IMR-90 (cell line): ENCODE results near the gene DLG4. TPM values are rescaled to one million over a fixed set of nuclear protein-coding genes. Genes with fewer than 3 reads are reported as not detected.

Experiments
- ATAC-seq: fragments of 200-7000 bp; cut with Tn5 transposase; 2 replicates; pipeline ENCODE4 v1.9.1; 2020; ENCODE audit warnings: low read depth, mild to moderate bottlenecking, moderate library complexity
- BruUV-seq: library from RNA; stranded (reverse); fragments of 400-500 nt; replicated peaks from 2 replicates; lab custom pipeline; 2021; lab: Mats Ljungman, UMichigan
- CTCF ChIA-PET: fragments of 300-600 bp; formaldehyde crosslinking; extraction: SDS; loops from one replicate; lab custom pipeline; 2021; ENCODE audit warnings: antibody characterized with exemption; lab: Yijun Ruan, JAX
- POLR2A ChIA-PET: fragments of 300-600 bp; sonication (Branson Sonifier 250); formaldehyde crosslinking; loops from one replicate; lab custom pipeline; 2022; ENCODE audit warnings: antibody characterized with exemption; ENCODE audit not compliant: unreplicated experiment; lab: Charles Lee
- DNase-seq: peaks from one replicate; pipeline ENCODE4 v3.0.0; 2013
- H2AFZ ChIP-seq: replicated peaks from 2 replicates; pipeline ENCODE3; 2013; ENCODE audit warnings: low read length, mild to moderate bottlenecking; ENCODE audit not compliant: poor library complexity
- H2AK5ac ChIP-seq: 2 replicates; pipeline ENCODE4 v1.6.1; 2013; ENCODE audit warnings: low read depth, low read length, inconsistent platforms
- H2AK9ac ChIP-seq: replicated peaks from 2 replicates; pipeline ENCODE3; 2013; ENCODE audit warnings: mild to moderate bottlenecking, low read depth, low read length, moderate library complexity; ENCODE audit not compliant: poor library complexity
- H2BK120ac ChIP-seq: 2 replicates; pipeline ENCODE4 v1.6.1; 2013; ENCODE audit warnings: low read depth, low read length, inconsistent platforms
- H2BK15ac ChIP-seq: 3 replicates; pipeline ENCODE4 v1.6.1; 2013; ENCODE audit warnings: low read depth, low read length, inconsistent platforms
- H2BK20ac ChIP-seq: 2 replicates; pipeline ENCODE4 v1.6.1; 2013; ENCODE audit warnings: low read depth, mild to moderate bottlenecking, inconsistent platforms, low read length, moderate library complexity
- H2BK5ac ChIP-seq: 2 replicates; pipeline ENCODE4 v1.6.1; 2013; ENCODE audit warnings: mild to moderate bottlenecking, low read depth, low read length, inconsistent platforms; ENCODE audit not compliant: poor library complexity, severe bottlenecking
- H3K14ac ChIP-seq: replicated peaks from 2 replicates; pipeline ENCODE4 v1.6.1; 2013; ENCODE audit warnings: low read depth, low read length, inconsistent platforms
- H3K18ac ChIP-seq: 2 replicates; pipeline ENCODE4 v1.6.1; 2013; ENCODE audit warnings: low read depth, low read length, control low read depth
- H3K23ac ChIP-seq: 2 replicates; pipeline ENCODE4 v1.6.1; 2013; ENCODE audit warnings: low read depth, low read length, inconsistent platforms
- H3K27ac ChIP-seq: 2 replicates; pipeline ENCODE4 v1.5.1; 2013; ENCODE audit warnings: mild to moderate bottlenecking, control low read depth, low read length; ENCODE audit not compliant: insufficient read depth
- H3K27me3 ChIP-seq: 2 replicates; pipeline ENCODE4 v1.6.1; 2013; ENCODE audit warnings: low read length; ENCODE audit not compliant: control insufficient read depth, insufficient read depth
- H3K36me3 ChIP-seq: 2 replicates; pipeline ENCODE4 v1.6.1; 2013; ENCODE audit warnings: low read length, mixed read lengths; ENCODE audit not compliant: control insufficient read depth, insufficient read depth
- H3K4ac ChIP-seq: 2 replicates; pipeline ENCODE4 v1.6.1; 2013; ENCODE audit warnings: low read depth, low read length, inconsistent platforms
- H3K4me1 ChIP-seq: 2 replicates; pipeline ENCODE4 v1.6.1; 2013; ENCODE audit warnings: low read length, mixed read lengths; ENCODE audit not compliant: control insufficient read depth, insufficient read depth
- H3K4me2 ChIP-seq: 2 replicates; pipeline ENCODE4 v1.6.1; 2013; ENCODE audit warnings: low read depth, mild to moderate bottlenecking, control low read depth, low read length, moderate library complexity
- H3K4me3 ChIP-seq: 2 replicates; pipeline ENCODE4 v1.5.1; 2013; ENCODE audit warnings: low read depth, mild to moderate bottlenecking, control low read depth, low read length, moderate library complexity; ENCODE audit not compliant: insufficient read depth
- H3K56ac ChIP-seq: 2 replicates; pipeline ENCODE4 v1.6.1; 2013; ENCODE audit warnings: low read length, inconsistent platforms; ENCODE audit not compliant: insufficient read depth; ENCODE audit errors: extremely low read depth
- H3K79me1 ChIP-seq, 2 experiments: 2 replicates each; pipeline ENCODE4 v1.6.1; 2013; ENCODE audit warnings: low read length in 2 of 2, inconsistent platforms in 1 of 2, low read depth in 1 of 2
- H3K9ac ChIP-seq: 2 replicates; pipeline ENCODE4 v1.6.1; 2013; ENCODE audit warnings: low read depth, low read length, control low read depth
- H3K9me1 ChIP-seq: 2 replicates; pipeline ENCODE4 v1.6.1; 2013; ENCODE audit warnings: low read length, inconsistent platforms; ENCODE audit not compliant: insufficient read depth
- H3K9me3 ChIP-seq: 2 replicates; pipeline ENCODE4 v1.6.1; 2013; ENCODE audit warnings: low read length; ENCODE audit not compliant: control insufficient read depth, insufficient read depth
- H4K20me1 ChIP-seq: 2 replicates; pipeline ENCODE4 v1.6.1; 2013; ENCODE audit warnings: low read length, inconsistent platforms; ENCODE audit not compliant: insufficient read depth
- H4K5ac ChIP-seq: 2 replicates; pipeline ENCODE4 v1.6.1; 2013; ENCODE audit warnings: mild to moderate bottlenecking, low read depth, low read length, control low read depth
- H4K8ac ChIP-seq, 2 experiments: 2 replicates each; pipeline ENCODE4 v1.6.1; 2013; ENCODE audit warnings: low read depth in 2 of 2, low read length in 2 of 2, control low read depth in 1 of 2, inconsistent platforms in 1 of 2
- H4K91ac ChIP-seq: 2 replicates; pipeline ENCODE4 v1.6.1; 2013; ENCODE audit warnings: low read depth, low read length, inconsistent platforms; ENCODE audit not compliant: insufficient read depth
- BHLHE40 ChIP-seq: fragments of 150-350 bp; IDR thresholded peaks from 2 replicates; pipeline ENCODE4 v1.6.1; 2016; ENCODE audit warnings: mild to moderate bottlenecking, low read depth, low read length
- FOS ChIP-seq: fragments of 150-350 bp; IDR thresholded peaks from 2 replicates; pipeline ENCODE4 v1.6.1; 2016; ENCODE audit warnings: low read depth, low read length
- MAZ ChIP-seq: IDR thresholded peaks from 2 replicates; pipeline ENCODE4 v1.6.1; 2012; ENCODE audit warnings: low read depth, mild to moderate bottlenecking, low read length, improper control_type of control experiment, moderate library complexity, borderline replicate concordance
- POLR2A ChIP-seq: IDR thresholded peaks from 2 replicates; pipeline ENCODE4 v1.6.1; 2012; ENCODE audit warnings: mild to moderate bottlenecking, low read depth, low read length
- RAD21 ChIP-seq: IDR thresholded peaks from 2 replicates; pipeline ENCODE4 v1.6.1; 2012; ENCODE audit warnings: low read length, improper control_type of control experiment
- SMC3 ChIP-seq: fragments of 150-350 bp; IDR thresholded peaks from 2 replicates; pipeline ENCODE4 v1.6.1; 2016; ENCODE audit warnings: low read depth, mild to moderate bottlenecking, antibody characterized with exemption, low read length, moderate library complexity
- USF2 ChIP-seq: fragments of 150-350 bp; IDR thresholded peaks from 2 replicates; pipeline ENCODE4 v1.6.1; 2017; ENCODE audit warnings: mild to moderate bottlenecking, antibody characterized with exemption, low read length, low read depth
- WGBS, 2 experiments: methylation state at CpG; one replicate each; pipeline versions ENCODE4 v1.1.5 to v1.1.7; 2013; ENCODE audit warnings: missing lambda C conversion rate in 2 of 2; ENCODE audit not compliant: insufficient read length in 1 of 2; ENCODE audit errors: extremely low coverage in 2 of 2; 5-methylcytosine and 5-hydroxymethylcytosine counted together
- dilution Hi-C: fragments of 300-500 bp; cut with HindIII; formaldehyde crosslinking; loops from one replicate; pipeline ENCODE4 v1.14.3; 2018; ENCODE audit warnings: low sequenced_read_pairs; ENCODE audit not compliant: unreplicated experiment
- in situ Hi-C: fragments of 300-500 bp; cut with MboI; formaldehyde crosslinking; loops from 3 replicates; pipeline ENCODE4 v1.14.3; 2019; ENCODE audit warnings: low sequenced_read_pairs, inconsistent platforms, mixed read lengths
- intact Hi-C: fragments of 100-400 bp; cut with micrococcal nuclease; formaldehyde crosslinking; loops from 2 replicates; pipeline ENCODE4 v1.10.0; 2022
- polyA plus RNA-seq, 3 experiments: library from polyadenylated mRNA; depleted of rRNA; stranded (reverse); fragments of >200 nt; gene quantifications; 2 replicates each; pipeline ENCODE4 v1.2.3, GENCODE V29; 2012; ENCODE audit warnings: low replicate concordance in 1 of 3
- total RNA-seq: library from RNA; depleted of rRNA; stranded (reverse); fragments of >200 nt; gene quantifications from 2 replicates; pipeline ENCODE4 v1.2.3, GENCODE V29; 2012

DLG4 gene
- total and polyA plus RNA-seq, 2 of the 4 experiments (the other 2 are of a cell fraction), result 8.2 to 30.5 TPM

- Histone ChIP-seq H3K4me1 (peaks cover 5% of the 10 kb centered on the region), H3K23ac (peak within 1 kb of the TSS; percentile 99), H3K9me1 (peaks cover 9% of the 10 kb centered on the region), H3K14ac (peak within 1 kb of the TSS; percentile 99), H2BK5ac (peak within 1 kb of the TSS; percentile 92), H3K79me1 (peaks cover 15 to 78% of the 10 kb centered on the region in 2 experiments), H4K91ac (peak within 1 kb of the TSS; percentile 91), H2BK20ac (no peak within 1 kb of the TSS), H3K27ac (peak within 1 kb of the TSS; percentile 92), H4K8ac (peak within 1 kb of the TSS; percentile 69 to 87), H3K9ac (peak within 1 kb of the TSS; percentile 99), H4K20me1 (peaks cover 53% of the 10 kb centered on the region), H2AK9ac (peak within 1 kb of the TSS; percentile 99), H2AK5ac (peak within 1 kb of the TSS; percentile 97), H3K27me3 (no peaks in the 10 kb centered on the region), H2BK120ac (peak within 1 kb of the TSS; percentile 40; the same call in 1 of the 2 replicates), H4K5ac (peak within 1 kb of the TSS; percentile 90), H3K36me3 (peaks cover 36% of the 10 kb centered on the region), H2BK15ac (0 out of 3 replicates have a peak within 1 kb of the TSS, but pooled peaks have one; percentile 2), H3K4me2 (peak within 1 kb of the TSS; percentile 97), H2AFZ (peak within 1 kb of the TSS; percentile 97), H3K4ac (peak within 1 kb of the TSS; percentile 98), H3K9me3 (no peaks in the 10 kb centered on the region), H3K56ac (peak within 1 kb of the TSS; percentile 86), H3K18ac (peak within 1 kb of the TSS; percentile 77), H3K4me3 (peak within 1 kb of the TSS; percentile 94)
- ChIA-PET CTCF (no interaction called here), POLR2A (interaction anchor here (1.0 kb wide), 2 partner anchors 10 to 13 kb away, joined by 3 to 4 read pairs; no protein-coding TSS in a partner anchor)
- no peak for TF ChIP-seq RAD21
- TF ChIP-seq BHLHE40, result peak; percentile 95
- TF ChIP-seq USF2, result peak; percentile 100
- peak; percentile 100 for TF ChIP-seq FOS
- peak; percentile 88; the same call in 1 of the 2 replicates for TF ChIP-seq MAZ
- no peak; the same call in 1 of the 2 replicates for TF ChIP-seq POLR2A
- TF ChIP-seq SMC3, result no peak
- peak; percentile 52 for ATAC-seq
- intact Hi-C loops, result loop anchor here (2.0 kb wide), 1 partner anchor 14 kb away; no protein-coding TSS in a partner anchor
- in situ Hi-C loops, result loop anchor here (25.0 kb wide), 1 partner anchor 928 kb away; the partner anchor contains the start of genes PER1 and VAMP2
- dilution Hi-C loops, result no loop called here
- no TSS peak for BruUV-seq
- DNase-seq, result peak; percentile 94
- 1% methylated on average over 19 of the region's 72 CpGs; no CpG with 5 or more reads in 1 of the 2 experiments for WGBS, 2 experiments
Measured at GRCh38 chr17:7234083-7234951, 14.7 kb upstream of the DLG4 start, which contains the start of gene DVL2. DVL2 (minus strand) TSS chr17:7234517; CDS start chr17:7234262, 255 bp downstream.
